GM21825 (cell line): ENCODE data around the gene URM1.
A peak's percentile ranks its signal among the peaks of the same experiment; 100 is the strongest.

Experiments used
- ATAC-seq: cut with Tn5 transposase; IDR thresholded peaks from one replicate; pipeline ENCODE4 v1.9.1; 2021; ENCODE audit warnings: mild to moderate bottlenecking, moderate library complexity; ENCODE audit not compliant: unreplicated experiment

URM1 gene

GRCh38 chr9:128424268-128424780 is 53.1 kb downstream of the URM1 start:
- no peak for ATAC-seq

- ATAC-seq, result no peak
These were observed 57.7 kb downstream of the URM1 start for GRCh38 chr9:128428644-128429512.

GRCh38 chr9:128429513-128430086 is 58.4 kb downstream of the URM1 start:
- ATAC-seq, result no peak

- ATAC-seq, result no peak
These were observed 60.0 kb downstream of the URM1 start for GRCh38 chr9:128431207-128431606.

- ATAC-seq, result no peak
These were observed 63.2 kb downstream of the URM1 start for GRCh38 chr9:128434340-128434739.

GRCh38 chr9:128435611-128436010 is 64.4 kb downstream of the URM1 start:
- no peak for ATAC-seq

- ATAC-seq, result peak; percentile 69
These were observed 67.4 kb downstream of the URM1 start for GRCh38 chr9:128438343-128439109.

GRCh38 chr9:128439273-128439672 is 68.1 kb downstream of the URM1 start:
- no peak for ATAC-seq
